AG04449 (cell line): Measurements from ENCODE around the gene USH1C.

ENCODE experiments used
- CTCF ChIA-PET: fragments of 350-600 bp; formaldehyde crosslinking; extraction: SDS; loops from one replicate; lab custom pipeline; 2021; ENCODE audit warnings: antibody characterized with exemption; lab: Yijun Ruan, JAX
- POLR2A ChIA-PET: fragments of 400-600, 350-600 bp; formaldehyde crosslinking; extraction: SDS; loops from one replicate; lab custom pipeline; 2020; ENCODE audit warnings: antibody characterized with exemption, inconsistent platforms; lab: Yijun Ruan, JAX
- DNase-seq: peaks from one replicate; pipeline ENCODE4 v3.0.0-alpha.2; 2010; ENCODE audit warnings: low read depth, low spot score
- H3K4me3 ChIP-seq: 2 replicates; pipeline ENCODE4 v1.5.1; 2011; ENCODE audit warnings: low read depth, mild to moderate bottlenecking, control low read depth, low read length
- CTCF ChIP-seq: IDR thresholded peaks from one replicate; pipeline ENCODE4 v1.5.1; 2011; ENCODE audit warnings: mild to moderate bottlenecking, moderate library complexity, low read length, control low read depth, inconsistent platforms; ENCODE audit not compliant: insufficient read depth; ENCODE audit errors: missing control alignments

Gene USH1C

DNA sequence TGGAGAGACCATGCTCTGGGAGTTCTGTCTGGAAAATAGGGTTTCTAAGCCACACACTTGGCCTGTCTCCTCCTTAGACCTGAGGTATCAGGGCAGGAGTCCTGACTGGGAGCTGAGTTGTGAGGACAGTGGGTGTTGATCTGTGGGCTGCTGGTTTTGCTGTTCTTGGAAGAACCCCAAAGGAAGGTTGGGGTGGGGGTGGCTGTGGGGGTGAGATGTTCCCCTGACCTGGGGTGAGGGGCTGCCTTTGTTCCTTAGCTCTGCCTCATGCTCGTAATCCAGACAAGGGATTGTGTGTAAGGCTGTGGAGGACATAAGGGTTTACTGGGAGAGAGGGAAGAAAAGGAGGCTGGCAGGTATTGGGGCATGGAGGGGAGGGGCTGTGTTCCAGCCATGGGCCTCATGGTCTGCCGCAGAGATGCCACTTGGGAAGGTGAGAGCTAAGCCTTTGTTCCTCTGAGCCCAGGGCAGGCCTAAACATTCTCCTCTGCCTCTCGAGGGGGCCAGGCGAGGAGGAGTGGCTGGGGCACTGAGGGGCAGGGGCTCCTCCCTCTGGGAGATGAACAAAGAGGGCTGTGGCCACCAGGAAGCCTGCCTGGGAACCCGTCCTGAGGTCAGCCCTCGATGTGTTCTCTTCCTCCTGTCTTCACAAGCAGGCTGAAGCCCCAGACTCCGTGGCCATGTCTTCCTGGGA, 7.3 kb upstream of the USH1C start:
- DNase-seq, result no peak
- CTCF ChIA-PET, result interaction anchor here (1.5 kb wide), 1 partner anchor 20 kb away, joined by 4 read pairs; no protein-coding TSS in a partner anchor
- no peak overlapping the region for H3K4me3 ChIP-seq
- TF ChIP-seq CTCF, result no peak
- POLR2A ChIA-PET, result no interaction called here

DNA sequence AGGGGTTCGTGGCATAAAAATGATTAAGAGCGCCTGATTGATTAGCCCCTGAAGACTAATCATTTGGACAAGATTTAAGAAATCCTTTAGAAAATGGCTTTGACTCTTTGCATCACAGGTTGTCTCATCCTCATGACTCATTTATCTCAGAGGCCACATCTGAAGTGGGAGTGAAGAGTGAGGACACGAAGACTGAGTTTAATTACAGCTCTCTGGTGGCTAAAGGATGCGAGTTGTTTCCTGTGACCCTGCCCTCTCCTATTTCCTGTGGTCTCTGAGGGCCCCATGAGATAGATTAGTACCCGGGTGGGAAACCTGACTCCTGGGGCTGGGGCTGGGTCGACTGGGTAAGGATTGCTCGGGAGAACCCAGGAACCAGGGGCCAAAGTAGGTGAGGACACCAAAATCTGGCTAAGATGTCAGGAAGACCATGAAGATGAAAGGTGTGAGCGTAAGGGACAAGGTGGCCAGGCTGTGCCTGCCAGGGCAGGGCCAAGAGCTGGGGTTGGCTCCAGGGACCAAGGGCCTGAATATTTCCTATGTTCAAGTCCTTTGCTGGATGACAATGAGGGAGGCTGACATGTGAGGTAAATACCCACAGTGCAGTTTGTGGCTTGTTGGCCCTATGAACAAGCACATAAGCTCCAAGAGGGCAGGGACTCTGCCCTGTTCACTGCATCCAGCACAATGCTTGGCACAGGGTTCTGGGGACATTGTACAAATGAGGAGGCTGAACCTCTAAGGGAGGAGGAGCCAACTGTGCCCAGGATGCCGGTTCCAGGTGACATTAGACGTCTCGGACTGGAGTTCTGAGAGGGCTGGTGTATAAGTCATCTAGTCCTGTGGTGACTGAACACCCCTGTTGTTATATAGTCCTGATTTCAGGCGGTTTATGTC, 6.5 kb upstream of the USH1C start:
- DNase-seq, result no peak
- POLR2A ChIA-PET, result no interaction called here
- no peak for TF ChIP-seq CTCF
- CTCF ChIA-PET, result interaction anchor here (1.5 kb wide), 1 partner anchor 19 kb away, joined by 4 read pairs; no protein-coding TSS in a partner anchor
- H3K4me3 ChIP-seq, result no peak overlapping the region

- DNase-seq, result no peak
- no peak overlapping the region for H3K4me3 ChIP-seq
- ChIA-PET POLR2A (no interaction called here), CTCF (no interaction called here)
- TF ChIP-seq CTCF, result no peak
Measured at GRCh38 chr11:17548444-17548843, 4.2 kb upstream of the USH1C start.

DNA sequence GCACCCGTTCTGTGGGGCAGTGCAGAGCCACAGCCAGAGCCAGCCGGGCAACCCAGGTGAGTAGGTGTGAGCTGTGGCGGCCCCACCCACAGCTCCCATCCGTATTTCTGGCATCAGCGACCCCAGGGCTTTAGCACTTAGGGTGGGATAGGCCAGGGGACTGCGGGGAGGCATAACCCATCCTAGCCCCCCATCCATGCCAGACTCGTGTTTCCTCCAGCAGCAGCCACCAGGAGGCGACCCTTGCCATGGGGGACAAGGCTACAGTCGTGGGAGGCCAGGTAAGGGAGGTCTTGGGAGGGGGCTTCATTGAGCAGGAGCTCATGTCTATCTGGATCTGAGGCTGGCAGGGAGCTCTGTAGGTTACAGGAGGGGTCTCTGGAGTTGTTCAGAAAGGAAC, 3.7 kb upstream of the USH1C start:
- CTCF ChIA-PET, result no interaction called here
- no peak for DNase-seq
- no peak for TF ChIP-seq CTCF
- H3K4me3 ChIP-seq, result no peak overlapping the region
- POLR2A ChIA-PET, result no interaction called here

- ChIA-PET POLR2A (no interaction called here), CTCF (no interaction called here)
- DNase-seq, result no peak
- H3K4me3 ChIP-seq, result no peak within 1 kb of the TSS
- no peak for TF ChIP-seq CTCF
Measured at GRCh38 chr11:17547051-17547577, 2.9 kb upstream of the USH1C start, which contains the start of gene OTOG. Gene OTOG (plus strand): TSS chr11:17547259. CDS start chr11:17547373, 114 bp downstream.

- ChIA-PET CTCF (no interaction called here), POLR2A (no interaction called here)
- no peak overlapping the region for H3K4me3 ChIP-seq
- DNase-seq, result no peak
- no peak for TF ChIP-seq CTCF
Measured at GRCh38 chr11:17546240-17546639, 2.0 kb upstream of the USH1C start.
